DLD1 (cell line): ENCODE data around the gene CHN1.

Experiments
- in situ Hi-C: cut with HindIII; loops from 2 replicates; pipeline ENCODE4 v1.10.0; 2017; ENCODE audit warnings: low sequenced_read_pairs

The CHN1 gene

DNA sequence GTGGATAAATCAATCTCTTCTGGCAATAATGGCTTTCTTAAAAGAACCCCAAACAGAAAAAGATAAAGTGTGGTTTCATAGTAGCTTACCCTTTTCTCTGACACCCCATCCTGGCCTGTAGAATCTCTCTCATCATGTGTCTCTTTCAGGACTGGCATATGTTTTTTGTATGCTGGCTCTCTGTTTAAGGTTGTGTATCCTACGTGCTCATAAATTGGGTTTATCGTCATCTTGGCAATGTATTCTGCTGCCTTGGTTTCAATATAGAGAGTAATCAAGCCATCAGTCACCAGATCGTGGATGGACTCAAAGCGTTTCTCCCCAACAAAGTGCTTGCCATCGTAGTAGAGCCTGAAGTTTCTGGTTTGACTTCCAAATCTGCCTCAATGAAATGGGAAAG, 127.4 kb downstream of the CHN1 start:
- in situ Hi-C loops, result no loop called here

DNA sequence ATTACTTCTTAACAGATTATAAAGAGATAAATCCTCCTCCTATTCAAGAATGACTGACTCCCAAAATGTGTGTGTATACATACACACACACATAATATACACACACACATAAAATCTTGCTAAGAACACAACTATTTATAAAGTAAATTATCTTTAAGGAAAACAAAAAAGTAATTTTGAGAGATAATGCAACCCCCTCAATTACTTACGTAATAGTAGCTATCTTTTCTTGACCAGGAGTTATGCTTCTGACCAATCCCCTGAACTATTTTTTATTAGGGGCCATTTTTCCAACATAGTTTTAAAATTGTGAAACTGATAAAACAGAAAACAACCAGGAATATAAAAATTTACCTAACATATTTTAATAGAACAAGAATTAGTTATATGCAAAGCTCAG, 127.9 kb downstream of the CHN1 start:
- in situ Hi-C loops, result no loop called here

DNA sequence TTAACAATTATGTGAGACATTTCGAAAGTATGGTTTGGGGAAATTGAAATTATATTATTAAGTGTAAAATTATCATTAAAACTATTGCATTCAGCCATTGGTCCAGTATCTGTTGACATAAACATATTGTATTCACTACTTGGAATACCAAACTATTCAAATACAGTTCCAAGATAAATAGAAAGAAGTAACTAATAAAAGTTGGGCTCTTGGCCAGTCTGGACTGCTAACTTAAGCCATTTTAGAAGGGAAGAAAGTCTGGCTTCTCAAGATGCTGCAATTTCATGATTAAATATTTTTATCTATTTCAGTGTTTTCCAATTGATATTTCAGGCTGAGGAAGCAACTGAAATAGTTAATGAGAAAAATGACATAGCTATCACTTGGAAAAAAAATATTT, 131.1 kb downstream of the CHN1 start:
- in situ Hi-C loops, result no loop called here

DNA sequence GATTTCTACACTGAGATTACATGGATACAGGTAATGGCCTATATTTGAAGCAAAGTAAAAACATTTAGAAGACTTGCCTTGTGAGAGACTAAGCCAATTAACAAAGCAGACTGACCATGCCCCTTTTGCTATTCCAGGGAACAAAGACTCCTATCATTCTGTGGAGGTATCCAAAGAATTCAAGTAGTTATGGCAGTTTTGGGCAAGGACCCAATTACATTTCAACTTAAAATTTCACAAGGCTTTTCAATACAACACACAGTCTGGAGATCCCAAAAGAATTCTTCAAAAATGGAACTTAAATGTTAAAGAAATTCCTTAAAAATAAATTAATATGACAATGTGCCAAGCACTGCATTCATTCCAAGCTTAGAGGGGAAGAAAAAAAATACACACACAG, 131.7 kb downstream of the CHN1 start:
- in situ Hi-C loops, result no loop called here

DNA sequence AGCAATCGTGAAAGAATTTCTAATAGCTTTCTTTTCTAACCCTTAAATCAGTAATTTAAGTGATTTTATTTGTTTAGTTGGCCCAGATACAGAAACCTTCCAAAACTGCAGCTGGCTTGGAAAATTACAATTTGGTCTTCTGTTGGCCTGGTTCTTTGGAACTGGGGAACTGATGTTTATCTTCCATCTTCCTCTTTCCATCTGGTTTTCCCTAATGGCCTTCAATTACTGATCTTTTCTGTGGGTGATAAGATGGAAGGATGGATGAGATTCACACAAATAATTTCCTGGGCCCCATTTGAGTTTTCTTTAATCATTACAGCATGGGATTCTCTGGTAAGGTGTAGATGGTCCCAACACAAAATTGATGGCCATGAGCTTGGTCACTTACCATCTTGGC, 134.4 kb downstream of the CHN1 start:
- in situ Hi-C loops, result no loop called here

DNA sequence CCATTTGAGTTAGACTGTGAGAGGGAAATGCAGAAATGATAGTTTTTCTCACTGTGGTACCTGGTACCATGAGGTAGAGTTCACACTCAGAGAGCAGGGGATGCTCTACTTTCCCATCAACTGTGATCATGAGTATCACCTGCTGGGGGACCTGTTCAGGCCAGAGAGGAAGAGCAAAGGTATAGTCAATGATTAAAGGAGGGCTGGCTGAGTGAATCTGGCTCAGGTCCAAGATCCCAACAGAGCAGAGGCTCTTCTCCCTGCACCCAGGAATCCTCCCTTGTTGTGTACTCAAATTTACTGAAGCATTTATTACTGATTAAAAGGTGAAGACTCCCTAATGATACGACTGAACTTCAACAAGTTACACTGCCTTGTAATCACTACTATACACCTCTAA, 136.3 kb downstream of the CHN1 start:
- in situ Hi-C loops, result no loop called here

DNA sequence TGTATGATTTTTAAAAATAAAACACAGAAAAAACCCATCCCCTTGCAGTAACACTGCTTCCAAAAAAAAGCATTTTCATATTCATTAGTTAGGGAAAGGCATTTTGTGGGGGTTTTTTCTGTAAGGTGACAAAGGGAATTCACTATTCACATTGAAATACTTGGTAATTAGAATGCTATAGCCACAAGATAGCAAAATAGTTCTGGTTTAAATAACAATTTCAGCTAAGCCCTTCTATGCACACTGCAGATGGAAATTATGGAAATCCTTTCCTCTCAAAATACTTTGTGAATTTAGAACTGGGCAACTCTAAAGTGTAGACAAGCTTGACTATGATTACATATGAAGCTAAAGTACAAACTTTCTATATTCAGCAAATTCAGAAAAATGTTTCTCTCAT, 138.8 kb downstream of the CHN1 start:
- in situ Hi-C loops, result no loop called here

DNA sequence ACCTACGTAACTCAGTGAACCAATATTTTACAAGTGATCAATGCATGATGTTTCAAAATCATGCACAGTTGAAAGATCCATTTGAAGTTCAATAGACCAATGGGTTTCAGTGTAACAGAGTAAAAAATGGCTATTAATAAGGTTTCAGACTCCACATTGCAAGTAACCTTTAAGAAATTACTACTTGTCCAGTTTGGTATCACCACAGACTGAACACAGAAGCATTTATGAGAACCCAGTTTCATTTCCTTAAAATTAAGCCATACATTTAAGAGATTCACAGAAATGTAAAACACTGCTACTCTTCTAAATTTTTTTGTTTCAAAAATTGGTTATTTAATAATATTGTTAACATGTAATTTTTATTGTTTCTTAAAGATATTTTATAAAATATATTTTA, 142.0 kb downstream of the CHN1 start:
- in situ Hi-C loops, result no loop called here

DNA sequence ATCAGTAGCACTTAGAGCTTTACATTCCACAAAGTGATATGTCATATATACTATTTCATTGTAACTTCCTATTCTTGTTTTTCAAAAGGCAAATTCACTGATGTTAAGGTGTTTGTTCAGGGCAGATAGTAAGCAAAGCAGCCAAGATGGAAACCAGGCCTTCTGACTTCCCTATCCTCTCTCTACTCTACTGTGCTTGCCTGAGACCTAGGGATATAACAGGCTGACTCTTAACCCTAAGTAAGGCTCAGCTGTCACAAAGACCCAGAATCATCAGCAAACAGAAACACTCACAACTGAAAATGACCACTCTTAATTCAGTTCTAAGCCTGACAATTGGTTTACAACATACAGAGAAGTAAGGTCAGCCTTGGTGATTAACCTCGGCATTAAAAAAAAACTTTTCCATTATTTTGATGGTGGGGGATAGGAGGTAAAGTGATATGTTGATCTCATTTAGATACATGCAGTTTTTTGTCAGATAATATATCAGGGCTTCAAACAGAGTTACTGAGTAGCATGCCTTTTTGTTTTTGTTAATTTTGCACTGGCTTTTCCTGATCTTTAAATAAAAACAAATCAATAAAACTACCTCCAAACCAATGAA, 145.5 kb downstream of the CHN1 start:
- in situ Hi-C loops, result no loop called here

DNA sequence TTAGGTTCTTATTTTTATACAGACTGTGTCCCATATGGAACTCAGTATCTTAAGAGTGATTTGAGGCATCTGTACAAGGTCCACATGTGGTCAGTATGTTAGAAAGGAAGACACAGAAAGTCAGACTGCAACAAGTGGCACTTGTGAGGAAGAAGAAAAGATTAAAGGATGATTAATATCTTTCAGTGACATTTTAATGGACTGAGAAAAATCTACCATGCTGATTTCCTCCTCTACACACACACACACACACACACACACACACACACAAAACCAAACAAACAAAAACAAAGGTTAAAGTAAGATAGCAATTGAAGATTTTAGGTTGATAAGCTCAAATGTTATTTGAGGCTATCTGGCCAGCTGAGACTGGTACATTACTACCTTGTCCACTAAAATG, 146.4 kb downstream of the CHN1 start:
- in situ Hi-C loops, result no loop called here

DNA sequence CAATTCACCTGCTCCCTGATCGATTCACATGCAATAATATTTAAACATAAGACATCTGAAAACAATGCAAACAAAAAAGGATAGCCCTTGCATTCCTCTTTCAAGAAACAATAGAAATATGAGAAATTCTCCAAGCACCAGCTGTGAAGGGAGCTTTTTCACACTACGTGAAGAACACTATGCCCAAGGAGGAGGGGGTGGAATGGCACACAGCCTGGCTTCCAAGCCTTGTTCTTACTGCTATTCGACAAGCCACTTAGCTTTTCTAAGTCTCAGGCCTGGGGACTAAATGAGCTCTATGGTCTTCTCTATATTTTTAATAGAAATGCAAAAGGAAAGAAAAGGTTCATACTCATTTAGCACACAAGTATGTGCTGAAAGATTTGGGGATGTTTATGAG, 148.7 kb downstream of the CHN1 start:
- in situ Hi-C loops, result no loop called here

DNA sequence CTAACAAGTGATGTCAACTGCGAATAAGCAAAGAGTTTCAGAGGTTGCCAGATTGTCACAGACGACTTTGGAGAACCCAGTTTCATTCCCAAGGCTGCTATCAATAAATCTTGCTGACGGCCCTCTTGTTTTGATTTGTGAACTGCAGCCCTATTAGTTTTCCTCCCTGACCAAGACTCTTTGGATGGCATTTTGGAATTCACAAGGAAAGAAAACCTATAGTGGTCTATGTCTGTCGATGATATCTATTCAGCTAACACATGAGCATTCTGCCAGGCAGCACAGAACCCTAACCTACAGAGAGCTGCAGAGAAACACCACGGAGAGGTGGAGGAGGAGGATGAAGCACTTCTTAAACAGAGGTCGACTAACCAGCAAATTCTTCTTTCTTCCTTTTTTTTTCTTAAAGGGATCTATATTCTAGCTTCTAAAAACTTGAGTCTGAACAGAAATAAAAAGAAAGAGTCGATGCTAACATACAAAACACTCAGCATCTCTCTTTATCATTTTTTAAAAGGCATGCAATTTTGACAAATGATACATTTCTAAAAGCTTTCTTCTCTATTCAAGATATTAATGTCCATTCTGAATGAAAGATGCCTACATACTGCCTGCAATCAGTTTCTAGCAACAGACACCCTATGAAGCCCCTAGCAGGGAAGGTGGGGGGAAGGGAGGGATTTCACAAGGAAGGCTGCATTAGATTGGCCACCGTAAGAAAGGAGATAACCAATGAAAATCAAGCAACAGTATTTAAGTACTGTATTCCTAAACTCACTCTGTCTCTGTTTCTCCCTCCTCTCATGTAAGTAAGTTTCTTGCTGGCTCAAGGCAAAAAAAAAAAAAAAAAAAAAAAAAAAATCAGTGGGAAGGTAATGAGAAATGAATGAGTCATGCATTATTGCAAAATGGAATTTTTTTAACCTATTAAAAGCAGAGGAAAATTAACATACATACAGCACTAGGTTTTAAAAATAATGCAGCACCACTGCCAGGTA, 157.9 kb downstream of the CHN1 start:
- in situ Hi-C loops, result no loop called here

DNA sequence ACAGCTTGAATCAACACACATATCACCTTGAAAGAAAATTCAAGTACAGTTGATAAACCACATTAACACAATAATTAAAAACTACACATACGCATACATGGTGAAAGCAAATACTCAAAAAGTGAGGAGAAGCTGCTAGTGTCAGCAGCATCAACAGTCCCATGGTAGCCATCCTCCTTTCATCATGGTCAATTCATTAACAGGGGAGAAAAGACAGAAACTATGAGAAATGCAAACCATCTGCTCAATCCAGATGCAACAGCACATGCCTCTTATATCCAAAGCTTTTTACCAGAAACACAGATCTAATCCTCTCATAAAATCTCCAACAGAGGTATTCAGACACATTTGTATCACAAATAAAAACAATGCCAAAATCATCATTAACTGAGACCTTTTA, 159.0 kb downstream of the CHN1 start:
- in situ Hi-C loops, result no loop called here

DNA sequence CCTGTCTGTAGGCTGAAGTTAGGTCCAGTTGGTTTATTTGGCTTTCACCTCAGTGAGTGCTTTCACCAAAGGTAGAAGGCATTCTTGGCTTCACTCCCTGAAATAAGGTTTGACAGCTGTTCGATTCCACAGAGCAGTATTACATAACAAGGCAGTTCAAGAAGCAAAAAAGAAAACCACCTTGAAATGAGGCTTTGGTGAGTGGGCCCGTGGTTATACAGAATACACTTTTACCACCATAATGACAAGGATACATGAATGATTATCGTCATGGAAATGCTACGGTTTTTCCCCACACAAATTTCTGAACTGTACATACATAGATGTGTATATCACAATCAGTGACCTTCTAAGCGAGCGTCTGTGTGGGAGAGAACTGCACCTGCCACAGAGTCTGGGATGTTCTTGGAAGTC, 160.9 kb downstream of the CHN1 start:
- in situ Hi-C loops, result no loop called here

DNA sequence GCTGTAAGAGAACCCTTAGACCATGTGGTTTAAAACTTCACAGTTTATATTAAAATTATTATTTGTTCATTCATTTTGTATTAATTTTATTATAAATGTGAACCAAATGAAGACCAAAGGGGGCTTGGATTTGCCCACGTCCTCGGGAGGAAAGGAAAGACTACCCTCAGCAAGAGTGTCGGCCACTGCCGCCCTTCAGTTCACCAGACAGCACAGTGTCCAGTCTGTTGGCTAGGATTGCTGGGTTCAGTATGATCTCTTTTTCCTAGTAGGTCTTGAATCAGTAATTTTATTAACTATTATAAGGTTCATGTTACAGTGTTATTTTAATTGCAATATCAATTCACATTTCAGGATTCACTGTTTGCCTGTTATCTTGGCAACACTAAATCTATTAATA, 162.7 kb downstream of the CHN1 start:
- in situ Hi-C loops, result no loop called here

DNA sequence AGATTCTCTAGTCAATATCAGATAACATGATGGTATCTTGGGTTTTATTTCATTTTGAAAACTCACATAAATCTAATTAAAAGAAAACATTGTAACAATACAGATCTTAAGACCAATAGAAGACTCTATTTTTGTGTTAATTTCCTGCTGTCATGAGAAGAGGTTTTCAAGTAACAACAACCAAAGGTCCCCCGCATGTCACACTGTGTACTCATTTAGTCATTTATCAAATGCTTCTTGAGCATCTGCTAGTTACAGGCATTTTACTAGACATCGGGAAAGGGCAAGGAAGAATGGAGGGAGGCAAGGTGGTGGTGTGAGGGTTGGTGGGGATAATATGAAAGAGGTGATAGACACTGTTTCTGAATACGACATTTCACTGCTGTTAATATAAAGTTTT, 163.2 kb downstream of the CHN1 start:
- in situ Hi-C loops, result no loop called here

DNA sequence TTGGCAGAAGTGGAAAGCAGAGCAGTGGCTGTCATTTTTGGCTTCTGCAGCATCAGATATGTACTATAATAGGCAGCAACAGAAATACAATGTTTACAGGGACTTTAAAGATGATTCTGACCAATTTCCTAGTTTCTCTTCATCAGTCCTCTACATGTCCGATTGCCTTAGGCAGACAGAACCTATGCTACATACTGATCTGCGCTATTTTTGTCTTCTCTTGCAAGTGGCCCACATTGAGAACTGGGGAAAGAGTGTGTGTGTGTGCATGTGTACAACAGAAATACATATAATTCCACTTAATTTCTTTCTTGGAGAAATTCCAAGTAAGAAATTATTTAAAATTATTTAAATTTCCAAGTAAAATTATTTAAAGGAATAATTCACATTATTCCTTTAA, 163.8 kb downstream of the CHN1 start:
- in situ Hi-C loops, result no loop called here

DNA sequence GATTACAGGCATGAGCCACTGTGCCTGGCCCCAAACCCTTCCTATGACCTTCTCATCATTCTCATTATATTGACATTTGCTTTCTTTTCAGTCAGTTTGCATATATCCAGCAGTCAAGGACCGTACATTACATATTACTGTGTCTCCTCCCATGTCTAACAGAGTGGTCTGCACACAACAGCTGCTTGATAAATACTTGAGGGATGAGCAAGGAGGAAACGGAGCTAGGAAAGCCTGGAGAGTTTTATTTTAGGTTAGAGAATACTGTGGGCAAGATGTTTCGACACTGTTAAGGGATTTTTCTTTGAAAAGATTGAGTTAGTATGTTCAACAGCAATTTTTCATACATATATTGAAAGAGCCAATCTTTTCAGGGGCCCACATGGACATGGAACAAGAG, 164.7 kb downstream of the CHN1 start:
- in situ Hi-C loops, result no loop called here

DNA sequence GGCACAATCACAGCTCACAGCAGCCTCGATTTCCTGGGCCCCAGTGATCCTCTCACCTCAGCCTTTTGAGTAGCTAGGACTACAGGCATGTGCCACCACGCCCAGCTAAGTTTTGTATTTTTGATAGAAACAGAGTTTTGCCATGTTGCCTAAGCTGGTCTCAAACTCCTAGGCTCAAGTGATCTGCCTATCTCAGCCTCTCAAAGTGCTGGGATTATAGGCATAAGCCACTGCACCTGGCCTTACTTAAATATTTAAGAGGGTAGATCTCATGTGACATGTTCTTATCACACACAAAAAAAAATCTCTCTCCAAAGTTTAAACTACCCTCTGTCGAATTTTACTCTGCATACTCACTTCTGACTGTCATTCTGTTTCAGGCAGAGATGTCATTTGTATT, 165.5 kb downstream of the CHN1 start:
- in situ Hi-C loops, result no loop called here

DNA sequence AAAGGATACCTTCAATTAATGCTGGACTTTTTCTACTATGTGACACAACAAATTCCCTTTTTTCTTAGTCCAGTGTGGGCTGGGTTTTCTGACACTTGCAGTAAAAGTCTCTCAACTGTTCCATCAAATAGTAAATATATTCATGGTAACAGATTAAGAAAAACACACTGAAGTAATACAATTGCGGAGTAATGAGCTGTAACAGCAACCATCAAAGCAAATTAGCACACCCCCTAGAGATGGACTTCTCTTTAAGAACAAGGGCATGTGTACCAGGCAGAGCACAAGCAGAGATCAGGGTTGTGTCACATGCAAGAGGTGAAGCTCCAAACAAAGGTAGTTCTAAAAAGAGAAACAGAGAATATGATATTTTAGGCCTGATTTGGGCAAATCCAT, 168.2 kb downstream of the CHN1 start:
- in situ Hi-C loops, result no loop called here

DNA sequence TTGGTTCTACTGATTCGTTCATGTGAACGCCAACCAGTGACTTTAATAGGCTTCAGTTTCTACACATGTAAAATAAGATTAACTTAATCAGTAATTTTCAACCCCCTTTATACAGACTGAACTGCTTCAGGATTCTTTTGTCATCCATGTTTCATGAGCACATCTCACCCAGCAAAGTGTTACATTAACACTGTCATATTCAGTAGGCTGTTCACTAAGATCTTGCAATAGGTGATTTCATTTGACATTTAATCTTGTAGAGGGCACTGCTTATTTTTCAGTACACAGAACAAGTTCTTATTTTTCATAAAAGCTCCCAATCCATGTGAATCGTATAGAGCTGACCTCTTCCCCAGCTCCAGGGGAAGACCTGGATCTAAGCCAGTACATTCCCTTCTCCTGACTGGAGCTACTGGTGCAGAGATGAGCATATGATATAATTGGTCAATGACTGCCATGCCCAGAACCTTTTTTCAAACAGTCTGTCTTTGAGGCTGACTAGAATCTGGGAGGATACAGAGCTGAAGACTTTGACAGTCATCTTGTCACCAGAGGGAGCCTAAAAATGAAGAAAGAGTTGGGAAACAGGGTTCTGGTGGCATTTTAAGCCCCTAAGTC, 168.7 kb downstream of the CHN1 start:
- in situ Hi-C loops, result no loop called here

DNA sequence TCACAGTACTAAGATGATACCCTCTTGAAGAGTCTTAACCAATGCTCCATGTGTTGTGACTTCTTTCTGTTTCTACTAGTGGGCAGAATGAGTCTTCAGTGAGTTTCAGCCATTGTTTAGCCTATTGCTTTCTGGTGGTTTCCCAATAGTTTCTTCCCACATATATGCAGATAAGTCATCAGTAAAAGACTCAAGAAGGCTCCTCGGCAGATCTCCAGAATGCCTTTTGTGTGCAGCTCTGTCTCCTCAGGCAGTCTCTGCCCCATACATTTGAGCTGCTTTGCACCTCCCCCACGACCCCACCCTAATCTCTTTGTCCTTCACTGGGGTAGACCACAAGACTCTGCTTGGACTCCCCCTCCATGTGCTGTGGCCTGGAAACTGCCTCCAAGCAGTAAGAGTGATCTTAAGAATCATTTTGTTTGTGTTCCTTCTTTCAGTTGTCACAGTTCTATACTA, 169.4 kb downstream of the CHN1 start:
- in situ Hi-C loops, result no loop called here
